ENCODE results near the gene CALCOCO1.

Gene CALCOCO1

DNA sequence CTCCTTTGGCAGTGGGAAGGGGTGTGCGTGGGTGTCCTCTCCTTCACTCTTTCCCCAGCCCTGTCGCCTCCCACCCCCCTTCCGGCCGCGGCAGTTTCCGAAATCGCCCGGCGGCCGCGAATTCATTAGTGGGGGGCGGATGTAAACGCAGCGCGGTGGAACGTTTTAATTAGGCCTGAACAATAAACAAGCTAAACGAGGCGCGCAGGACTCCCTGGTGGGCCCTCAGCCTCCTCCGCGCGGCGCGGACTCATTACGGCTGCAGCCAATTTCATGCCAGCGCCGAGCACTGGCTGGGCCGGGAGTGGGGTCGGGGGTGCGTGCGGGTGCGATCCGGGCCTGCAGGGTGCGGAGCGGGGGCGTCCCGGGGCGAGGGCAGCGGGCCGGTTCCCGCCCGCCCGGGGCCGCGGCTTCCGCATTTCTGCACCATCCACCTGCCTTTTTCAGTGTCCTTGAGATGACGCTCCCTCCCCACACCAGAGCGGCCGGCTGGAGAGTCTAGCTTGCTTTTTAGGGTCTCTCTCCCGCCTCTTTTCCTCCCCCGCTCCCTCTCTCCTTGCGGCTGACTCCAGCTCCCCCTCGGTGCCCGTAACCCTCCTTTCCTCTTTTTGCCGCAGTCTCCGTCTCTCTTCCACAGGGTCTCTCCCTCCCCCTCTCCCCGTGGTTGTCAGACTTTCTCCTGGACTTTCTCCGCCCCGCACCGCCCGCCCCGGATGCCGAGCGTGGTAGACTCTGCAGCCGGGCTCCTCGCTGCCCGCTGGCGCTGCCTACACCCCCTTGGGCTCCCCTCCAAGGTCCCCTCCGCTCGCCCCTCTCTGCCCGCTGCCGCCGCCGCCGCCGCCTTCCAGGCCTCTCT is 24.3 kb upstream of the CALCOCO1 start, which contains the start of gene CISTR:
CISTR (minus strand) TSS at position 644 of the 856 bp plus-strand sequence.
- no peak for DNase-seq

DNA sequence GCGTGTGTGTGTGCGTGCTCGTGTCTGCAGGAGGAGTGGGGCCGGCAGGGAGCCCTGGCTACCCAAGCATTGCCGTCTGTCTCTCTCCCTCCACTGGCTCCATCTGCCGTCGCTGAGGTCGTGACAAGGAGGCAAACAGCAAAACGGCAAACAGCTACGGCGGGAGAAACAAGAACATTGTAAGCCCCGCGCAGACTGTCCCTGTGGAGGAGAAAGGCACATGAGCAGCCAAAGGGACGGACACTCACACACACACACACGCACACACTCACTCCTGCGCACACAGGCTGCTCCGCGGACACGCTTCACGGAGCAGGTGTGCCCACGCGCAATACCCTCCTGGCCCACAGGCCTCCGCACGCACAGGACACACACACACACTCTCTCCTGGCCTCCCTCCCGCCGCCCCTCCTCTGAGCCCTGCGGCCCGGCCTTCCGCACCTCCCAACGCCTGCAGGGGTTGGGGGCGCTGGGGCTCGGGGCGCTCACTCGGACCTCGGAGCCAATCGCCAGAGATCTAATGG is 23.6 kb upstream of the CALCOCO1 start:
- DNase-seq, result no peak

DNA sequence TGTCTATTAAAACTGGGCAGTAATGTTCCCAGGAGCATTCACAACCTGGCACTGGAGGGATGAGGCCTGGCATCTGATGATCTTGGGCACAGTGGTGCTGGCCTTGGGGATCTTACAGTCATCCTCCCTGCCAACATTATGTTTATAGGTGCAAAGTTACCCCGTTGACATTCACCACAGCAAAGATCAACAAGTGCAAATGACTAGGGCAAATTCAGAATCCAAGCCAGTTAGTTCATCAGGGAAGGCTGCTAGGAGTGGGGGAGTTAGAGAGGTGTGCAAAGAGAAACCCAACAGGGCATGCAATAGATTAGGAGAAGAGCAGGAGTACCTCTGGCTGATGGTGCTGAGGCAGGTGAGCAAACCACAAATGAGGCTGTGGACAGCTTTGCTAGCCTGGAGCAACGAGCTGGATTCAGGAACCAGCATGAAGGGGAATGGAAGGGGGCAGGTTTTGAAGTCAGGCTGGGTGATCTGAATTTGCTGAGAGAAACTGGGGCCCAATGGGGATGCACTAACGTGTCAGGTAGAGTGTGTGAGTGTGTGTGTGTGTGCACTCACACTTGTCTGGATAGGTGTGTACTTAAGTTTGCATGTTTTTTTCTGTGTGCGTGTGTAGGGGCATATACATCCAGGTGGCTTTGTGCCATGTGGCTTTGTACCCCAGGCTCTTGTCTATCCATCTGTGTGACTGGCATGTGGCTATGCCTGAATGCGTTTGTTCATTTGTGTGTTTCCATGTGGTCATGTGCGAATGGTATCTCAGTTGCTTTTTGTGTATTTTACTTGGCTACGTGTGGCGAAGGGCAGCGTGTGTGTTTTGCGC is 22.9 kb upstream of the CALCOCO1 start:
- no peak for DNase-seq

DNA sequence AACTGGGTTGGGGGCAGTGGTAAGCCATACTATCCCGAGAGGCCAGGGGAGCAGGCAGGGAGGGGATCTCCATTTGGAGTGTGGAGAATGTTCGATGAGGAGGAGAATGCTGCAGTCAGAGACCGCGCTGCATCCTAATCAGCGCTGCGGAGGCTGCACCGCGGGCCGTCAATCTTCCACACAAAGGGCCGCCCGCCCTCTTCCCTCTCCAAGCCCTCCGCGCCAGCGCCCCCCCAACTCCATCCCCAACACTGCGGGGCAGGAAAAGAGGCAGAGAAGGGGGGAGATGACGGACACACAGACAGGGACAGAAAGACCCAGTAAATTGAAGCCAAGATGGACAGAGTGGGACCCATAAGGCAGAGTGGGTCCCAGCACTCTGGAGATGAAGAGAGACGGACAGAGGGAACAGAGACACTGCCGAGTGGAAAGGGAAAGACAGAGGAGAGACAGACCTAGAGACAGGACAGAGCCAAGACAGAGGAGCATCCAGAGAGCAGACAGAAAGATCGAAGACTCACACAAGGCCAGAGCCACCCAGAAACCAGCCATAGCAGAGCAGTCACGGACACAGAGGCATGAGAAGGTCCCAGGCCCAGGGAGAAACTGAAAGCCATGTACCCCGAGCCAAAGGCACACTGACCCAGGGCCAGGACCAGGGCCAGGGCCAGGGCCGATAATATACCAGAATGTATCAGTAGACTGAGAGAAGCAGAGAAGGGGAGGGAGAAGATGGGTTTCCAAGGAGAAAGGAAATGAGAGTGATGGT is 21.0 kb upstream of the CALCOCO1 start:
- DNase-seq, result no peak

DNA sequence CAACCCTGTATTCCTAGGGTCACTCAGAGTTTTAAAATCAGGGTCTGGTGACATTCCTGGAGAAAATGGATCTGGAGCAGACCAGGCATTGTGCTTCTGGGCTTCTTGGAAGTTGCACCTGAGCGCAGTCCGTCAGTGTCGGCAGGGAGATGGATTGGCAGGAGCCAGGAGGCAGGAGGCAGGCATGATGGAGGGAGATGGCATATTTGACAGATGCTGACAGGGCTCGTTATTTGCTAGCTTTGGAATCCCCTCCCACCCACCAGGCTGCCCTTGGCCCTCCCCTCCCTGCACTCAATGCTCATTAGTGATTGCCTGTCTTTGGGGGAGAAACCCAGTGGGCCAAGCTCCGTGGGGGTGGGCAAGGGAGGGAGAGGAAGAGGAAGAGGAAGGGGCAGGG is 19.8 kb upstream of the CALCOCO1 start:
- no peak for DNase-seq

DNA sequence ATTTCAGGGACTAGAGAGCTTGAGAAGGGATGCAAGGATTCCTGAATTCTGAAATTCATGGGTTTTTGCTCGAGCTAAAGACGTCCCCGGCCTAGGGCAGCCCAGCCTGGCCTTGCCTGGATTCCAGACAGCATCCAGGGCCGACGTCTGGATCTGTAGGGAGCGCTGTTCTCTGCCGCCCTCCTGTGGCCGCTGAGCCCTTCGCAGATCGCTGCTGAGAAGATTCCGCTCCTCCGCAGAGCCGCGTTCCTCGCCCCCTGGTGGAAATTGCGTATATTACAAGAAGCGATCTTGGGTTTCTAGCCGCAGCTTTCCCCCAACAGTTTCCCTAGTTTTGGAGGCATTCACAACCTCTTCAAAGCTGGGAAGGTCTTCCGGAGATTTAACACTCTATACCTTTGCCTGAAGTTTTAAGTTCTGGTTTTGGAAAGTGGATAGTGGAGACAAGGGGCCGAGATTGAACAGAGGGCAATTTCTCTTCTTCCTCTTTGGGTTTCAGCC is 19.4 kb upstream of the CALCOCO1 start:
- peak; percentile 73 for DNase-seq

DNA sequence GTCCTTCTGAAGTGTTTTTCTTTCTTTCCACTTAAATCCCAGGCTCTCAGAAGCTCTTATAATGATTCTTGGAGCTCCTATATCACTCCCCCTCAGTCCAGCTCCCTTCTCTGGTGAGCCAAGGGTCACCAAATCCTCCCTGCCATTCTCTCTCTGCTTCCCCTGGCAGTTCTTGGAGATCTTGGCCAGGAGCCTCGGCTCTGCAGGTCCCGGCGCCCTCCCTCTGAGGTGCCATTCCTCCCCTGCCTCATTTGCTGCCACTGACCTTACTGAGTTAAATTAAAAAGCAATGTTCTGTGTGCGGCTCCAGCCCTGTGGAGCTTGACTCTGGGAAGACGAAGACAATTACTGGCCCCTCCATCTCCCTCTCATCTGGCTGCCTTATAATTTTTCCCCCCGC is 17.5 kb upstream of the CALCOCO1 start:
- no peak for DNase-seq

DNA sequence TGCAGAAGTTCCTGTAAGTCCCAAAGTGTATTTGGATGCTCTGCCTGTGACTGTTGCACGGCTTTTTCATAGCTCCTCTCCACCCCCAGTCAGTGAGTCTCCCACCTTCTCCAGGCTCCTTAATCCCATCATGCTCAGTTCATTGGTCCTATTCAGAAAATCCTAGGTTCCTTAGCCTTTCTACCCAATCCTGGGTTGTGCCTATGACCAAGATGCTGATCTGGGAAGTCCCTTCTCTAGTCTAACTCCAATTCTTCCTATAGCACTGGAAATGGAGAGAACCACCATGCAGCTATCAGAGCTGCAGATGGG is 16.8 kb upstream of the CALCOCO1 start:
- no peak for DNase-seq

DNA sequence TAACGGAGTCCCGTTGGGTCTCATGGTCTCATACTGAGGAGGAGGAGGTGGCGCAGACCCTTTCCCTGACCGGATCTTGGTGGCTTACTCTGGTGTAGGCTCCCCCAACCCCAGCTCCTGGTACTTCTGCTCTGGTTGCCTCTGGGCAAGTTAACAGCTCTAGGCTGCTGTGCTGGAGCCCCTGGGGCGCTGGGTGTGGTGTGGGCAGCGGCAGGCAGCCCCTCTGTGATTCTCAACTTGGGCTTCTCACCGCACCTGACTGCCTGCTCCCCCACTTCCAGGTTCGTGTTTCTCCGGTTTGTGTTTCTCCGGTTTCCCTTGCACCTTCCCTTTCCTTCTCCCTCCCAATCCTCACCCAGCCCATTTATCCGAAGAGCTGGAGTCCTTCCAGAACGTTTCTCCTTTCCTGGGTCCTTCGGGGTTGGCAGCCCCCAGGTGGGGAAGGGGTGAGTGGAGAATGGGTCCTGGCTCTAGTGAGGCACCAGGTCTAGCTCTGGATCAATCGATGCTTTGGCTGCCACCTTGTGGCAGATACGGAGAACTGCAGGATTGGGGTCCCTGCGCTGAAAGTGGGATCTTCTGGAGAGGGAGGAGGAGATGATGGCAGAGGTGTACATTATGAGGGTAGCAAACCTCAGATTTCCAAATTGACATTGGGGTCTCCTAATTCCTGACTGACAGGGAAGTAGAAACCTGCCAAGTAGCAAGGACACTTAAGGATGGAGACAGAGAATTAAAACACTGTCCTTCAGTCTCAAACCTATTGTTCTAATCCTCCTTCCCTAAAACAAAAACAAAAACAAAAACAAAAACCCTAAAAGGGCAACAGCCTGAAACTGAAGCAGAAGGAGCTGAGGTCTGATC is 16.2 kb upstream of the CALCOCO1 start:
- DNase-seq, result peak; percentile 37

DNA sequence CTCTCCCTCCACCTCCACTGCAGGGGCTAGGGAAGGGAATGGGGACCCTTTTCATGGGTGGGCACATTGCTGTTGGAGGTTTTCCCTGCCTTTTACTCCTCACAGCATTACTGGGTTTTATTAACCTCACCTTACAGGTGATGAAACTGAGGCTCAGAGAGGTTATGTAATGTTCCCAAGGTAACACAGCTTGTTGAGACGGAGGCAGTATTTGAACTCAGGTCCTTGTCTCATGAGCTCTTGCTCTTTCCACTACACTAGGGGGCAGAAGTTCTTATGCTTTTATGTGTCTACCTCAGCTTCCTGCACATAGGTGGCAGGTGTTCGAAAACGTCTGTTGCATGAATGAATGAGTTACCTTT is 12.9 kb upstream of the CALCOCO1 start:
- no peak for DNase-seq

DNA sequence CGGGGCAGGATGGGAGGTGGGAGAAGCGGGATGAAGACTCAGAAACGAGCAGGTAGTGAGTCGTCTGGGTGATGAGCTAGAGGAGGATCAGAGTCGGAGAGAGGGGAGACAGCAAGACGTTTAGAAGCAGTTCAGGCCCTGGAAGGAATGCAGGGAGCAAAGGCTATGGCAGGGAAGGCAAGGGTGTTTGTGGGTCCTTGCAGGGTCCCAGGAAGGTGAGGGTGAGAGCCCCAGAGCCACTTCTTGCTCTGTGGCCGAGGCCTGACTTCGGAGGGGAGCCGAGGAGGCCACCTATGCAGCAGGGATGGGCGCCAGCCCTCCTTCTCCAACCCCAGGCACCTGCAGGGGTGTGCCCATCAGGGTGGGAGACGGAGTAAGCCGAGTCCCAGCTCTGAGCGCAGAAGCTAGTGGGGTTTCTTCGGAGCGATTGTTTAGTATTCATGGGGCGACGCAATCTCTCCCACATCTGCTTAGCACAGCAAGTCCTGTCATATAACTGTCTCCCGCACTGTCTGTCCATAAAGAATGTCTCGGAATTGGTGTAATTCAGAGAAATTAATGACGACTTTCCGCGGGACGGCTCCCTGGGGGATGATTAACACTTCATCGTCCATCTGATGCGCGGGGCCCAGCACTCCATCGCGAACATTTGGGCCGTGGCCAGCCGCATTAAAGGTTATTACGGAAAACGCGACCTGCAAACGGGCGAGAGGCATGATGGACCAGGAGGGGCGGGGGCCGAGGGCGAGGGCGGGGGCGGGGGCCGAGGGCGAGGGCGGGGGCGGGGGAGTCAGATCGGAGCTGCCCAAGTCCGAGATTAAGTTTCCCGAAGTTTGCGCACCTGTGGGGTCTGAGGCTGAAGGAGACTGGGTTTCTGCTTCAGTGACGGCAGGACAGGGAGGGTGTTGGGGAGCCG is 12.2 kb upstream of the CALCOCO1 start:
- DNase-seq, result no peak

DNA sequence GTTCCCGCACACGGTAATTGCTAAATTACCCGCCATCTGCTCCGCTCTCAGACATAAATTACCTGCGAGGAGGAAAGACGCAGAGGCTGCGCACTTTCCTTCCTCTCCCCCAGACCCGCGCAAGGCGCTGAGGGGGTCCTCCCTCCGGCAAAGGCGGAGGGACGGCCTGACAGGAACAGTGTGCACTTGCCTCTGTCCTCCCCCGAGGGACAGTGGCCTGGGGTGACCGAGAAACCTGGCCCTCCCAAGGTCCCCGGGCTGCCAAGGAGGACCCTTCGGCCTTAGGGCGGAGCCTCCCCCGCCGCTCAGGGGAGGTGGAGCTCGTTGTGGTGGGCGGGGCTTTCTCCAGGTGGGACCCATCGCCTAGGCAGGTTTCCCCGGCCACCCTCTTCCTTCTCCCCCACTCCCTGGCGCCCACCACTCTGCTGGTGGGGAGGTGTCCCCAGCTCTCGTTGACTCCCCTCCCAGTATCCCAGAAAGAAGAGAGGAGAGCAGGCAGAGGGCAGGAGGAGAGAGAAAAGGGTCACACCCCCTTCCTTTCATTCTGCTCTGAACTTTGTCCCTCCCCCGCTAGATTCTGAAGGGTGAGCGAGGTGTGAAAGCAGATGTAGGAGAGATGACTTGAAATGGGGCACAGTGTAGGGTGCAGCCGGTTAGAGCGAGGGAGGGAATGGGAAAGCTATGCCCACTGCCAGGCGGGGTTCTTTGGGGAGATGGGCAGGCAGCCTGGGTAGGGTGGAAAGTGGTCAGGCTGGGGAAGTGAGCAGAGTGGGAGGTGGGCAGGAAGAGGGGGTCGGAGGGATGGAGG is 11.4 kb upstream of the CALCOCO1 start:
- no peak for DNase-seq

DNA sequence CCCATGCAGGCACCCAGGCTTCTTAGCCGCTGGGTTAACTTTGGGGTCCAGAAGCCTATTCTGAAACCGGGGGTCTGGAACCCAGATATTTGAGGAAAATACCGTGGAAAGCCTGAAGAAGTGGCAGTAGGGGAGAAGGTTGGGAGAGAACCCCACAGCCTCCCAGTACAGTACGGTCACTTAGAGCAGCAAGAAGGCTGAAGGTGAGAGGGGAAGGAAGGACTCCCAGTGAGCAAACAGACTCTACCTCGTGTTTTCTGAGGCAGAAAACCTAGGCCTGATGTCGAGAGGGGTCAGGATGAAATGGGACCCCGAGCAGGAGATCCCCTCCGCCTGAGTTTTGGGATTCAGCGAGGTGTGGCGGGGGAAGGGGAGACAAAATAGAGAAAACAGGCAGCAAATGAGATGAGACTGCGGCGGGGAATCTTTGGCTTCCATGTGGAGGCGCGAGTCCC is 10.7 kb upstream of the CALCOCO1 start:
- DNase-seq, result no peak

DNA sequence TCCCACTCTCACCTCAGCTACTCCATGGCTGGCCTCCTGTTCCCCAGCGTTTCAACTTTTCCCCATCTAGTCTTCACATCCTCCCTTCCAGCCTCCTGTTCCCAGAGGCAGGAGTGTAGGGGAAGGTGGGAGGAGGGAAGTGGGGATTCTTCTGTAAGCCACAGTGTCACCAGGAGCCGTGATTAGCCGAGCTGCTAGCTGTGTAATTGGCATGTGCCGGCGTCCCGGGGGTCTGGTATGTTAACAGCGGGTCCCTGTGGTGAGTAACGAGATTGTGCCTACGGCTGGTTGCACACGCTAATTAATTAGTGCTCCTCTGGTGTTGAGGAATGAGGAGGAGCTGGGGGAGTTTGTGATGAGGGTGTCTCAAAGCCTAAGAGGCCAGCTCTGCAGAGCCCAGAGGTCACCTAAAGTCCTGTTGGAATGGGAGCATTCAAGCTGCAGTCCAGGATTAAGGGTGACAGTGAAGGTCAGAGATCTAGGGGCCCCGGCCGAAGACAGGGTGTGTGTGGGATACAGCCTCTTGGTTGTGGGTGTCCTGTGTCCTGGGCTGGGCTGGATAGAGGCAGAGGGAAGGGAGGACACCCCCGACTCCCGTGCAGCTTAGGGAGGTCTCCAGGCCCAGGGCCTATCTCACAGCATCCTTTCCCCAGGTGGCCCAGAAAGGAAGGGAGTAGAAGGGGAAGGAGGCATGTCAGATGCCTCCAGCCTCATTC is 10.0 kb upstream of the CALCOCO1 start:
- DNase-seq, result no peak

DNA sequence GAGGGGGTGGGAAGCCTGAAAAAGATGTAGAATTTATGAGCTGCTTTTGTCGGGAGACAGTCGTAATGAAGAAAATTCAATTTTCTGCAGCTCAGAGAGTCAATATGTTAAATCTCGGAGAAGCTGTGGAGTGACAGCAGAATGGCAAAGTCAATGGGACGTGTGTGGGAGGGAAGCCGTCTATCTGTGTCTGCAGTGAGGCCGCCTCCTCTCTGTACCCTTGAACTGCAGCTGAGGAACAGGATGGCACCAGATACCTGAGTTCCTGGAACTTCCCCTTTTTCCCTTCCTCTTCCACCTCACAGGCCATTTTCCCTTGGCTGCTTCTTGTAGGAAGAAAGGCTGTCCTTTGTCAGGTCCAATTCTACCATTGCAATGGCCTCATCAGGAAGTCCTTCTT is 9.3 kb upstream of the CALCOCO1 start:
- DNase-seq, result no peak

DNA sequence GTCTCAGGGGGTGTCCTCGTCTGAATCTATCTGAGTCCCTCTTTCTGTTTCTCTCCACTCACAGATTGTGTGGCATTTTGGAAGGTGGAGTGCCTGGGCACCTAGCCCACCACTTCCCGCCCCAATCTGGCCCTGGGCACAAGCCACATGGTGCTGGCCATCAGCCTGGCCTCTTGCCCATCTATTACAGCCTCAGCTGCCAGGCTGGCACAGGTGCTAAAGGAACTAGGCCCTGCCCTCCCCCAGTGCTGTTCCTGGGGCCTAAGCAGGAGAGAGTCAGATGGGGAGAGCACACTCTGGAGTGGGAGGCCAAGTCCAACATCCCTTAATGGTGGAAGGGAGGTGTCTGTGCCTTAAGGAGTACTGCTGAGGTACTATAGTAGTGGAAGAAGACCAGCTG is 8.3 kb upstream of the CALCOCO1 start:
- no peak for DNase-seq

DNA sequence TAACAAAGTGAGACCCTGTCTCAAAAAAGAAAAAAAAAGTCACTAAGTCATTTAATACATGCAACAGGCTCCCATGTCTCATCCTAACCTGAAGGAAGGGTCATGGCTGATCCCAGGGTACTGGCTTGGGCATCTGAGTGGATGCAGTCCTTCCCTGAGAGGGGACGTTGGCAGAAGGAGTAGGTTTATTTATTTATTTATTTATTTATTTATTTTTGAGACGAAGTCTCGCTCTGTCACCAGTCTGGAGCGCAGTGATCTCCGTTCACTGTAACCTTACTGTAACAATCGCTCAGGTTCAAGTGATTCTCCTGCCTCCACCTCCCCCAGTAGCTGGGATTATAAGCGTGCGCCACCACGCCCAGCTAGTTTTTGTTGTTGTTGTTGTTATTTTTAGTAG is 7.2 kb upstream of the CALCOCO1 start:
- DNase-seq, result no peak

DNA sequence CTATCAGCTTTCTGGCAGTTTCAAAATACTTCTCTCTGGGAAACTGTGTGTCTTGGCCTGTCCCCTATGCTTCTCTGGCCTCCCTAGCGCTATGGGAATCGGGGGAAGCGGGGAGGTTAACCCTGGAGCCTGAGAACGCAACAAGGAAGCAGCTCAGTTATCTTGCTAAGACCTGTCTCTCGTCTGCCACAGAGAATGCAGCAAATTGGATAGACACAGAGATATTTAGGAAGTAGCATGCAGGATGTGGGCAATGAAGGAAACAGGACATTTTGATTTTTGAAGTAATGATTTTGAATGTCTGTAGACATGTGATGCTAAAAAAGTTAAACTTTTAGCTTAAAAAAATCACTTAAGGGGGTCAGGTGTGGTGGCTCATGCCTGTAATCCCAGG is 6.6 kb upstream of the CALCOCO1 start:
- DNase-seq, result peak; percentile 10

DNA sequence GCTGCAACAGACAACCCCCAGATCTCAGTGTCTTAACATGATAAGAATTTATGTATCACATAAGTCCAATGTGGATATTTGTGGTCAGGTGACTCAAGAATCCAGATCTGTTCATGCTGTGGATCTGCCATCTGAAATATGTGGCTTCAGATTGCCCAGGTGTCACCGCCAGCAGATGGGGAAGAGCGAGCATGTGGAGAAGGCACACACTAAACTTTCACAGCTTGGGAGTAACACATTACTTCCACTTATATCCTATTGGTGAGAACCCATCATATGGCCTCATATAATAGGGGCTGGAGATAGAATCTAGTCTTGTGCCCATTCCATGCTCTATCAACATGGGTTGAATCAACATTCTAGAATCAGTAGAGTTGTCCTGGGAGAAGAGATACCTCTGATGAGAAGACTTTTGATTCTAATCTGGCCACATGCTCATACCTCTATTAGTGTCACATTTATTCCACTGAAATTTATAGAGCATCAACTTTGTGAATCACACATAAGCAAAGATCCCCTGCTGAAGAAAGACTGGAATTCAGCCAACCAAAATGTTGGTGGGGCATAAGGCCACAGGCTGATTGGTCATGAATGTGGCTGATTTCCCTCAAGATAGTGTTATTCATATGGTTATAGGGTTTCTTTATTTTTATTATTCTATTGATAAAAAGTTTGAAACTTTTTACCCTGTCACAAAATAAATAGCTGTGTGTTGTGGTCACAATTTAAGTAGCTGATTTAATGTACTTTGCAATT is 6.0 kb upstream of the CALCOCO1 start:
- DNase-seq, result no peak

Data from MV-4-11 (cell line).